Subcutaneous adipose tissue (tissue), 4 donors: ENCODE results near the gene ROR1. TPM values are rescaled to one million over a fixed set of nuclear protein-coding genes. Genes with fewer than 3 reads are reported as not detected.

Source experiments
- total RNA-seq, 4 donors: library from RNA; depleted of rRNA; stranded (reverse); fragments of >200 nt; gene quantifications; one replicate each; pipeline ENCODE4 v1.1.0, GENCODE V29; 2016
- TF ChIP-seq, protein P1 (sequence below): fragments of 450-650 bp; IDR thresholded peaks from one replicate; pipeline ENCODE4 v1.5.1; 2016; ENCODE audit warnings: low read depth, mild to moderate bottlenecking, control low read depth, antibody characterized with exemption, moderate library complexity

The ROR1 gene
- total RNA-seq, 4 donors from 2014 or later: 5.8 to 10.2 (median 8.6) TPM

DNA sequence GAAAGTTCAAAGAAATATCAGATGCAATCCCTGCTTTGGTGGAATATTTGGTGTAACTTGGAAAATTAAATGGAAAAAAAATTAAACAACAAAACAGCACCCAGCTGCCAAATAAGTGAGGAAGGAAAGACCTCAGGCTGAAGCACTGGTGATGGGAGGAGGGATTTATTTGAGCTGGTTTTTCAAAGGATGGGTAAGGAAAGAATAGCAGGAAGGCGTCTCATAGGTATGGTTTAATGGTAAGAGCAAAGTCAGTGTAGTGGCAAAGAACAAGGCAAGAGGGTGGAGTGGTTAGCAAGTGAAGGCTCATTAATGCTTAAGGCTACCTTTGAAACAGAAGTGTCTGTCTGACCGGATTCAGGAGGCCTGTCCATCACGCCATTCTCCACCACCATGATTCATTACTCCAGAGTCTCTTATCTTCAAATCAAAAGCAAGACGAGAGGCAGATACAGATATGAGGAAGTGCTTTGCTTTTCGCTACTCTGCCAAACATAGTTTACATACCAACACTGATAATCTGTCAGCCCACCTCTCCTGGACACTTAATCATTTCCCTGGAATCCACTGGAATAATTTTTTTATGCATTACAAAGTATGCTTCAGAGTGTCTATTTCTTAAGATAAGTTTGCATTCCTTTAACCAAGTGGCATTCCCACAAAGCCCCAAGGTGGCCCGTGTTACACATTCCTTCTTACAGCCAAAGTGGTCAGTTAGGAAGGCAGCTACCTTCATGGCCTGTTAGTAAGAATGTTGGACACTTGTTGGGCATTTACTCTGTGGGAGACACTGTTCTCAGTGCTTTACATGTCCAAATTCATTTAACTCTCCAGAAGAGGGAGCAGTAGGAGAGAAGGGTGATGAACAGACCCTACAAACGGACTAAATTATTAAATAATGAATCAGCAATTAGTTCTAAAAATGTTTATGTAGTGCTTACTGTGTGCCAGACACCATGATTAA lies 146.6 kb downstream of the ROR1 start:
- TF ChIP-seq, protein P1, sequence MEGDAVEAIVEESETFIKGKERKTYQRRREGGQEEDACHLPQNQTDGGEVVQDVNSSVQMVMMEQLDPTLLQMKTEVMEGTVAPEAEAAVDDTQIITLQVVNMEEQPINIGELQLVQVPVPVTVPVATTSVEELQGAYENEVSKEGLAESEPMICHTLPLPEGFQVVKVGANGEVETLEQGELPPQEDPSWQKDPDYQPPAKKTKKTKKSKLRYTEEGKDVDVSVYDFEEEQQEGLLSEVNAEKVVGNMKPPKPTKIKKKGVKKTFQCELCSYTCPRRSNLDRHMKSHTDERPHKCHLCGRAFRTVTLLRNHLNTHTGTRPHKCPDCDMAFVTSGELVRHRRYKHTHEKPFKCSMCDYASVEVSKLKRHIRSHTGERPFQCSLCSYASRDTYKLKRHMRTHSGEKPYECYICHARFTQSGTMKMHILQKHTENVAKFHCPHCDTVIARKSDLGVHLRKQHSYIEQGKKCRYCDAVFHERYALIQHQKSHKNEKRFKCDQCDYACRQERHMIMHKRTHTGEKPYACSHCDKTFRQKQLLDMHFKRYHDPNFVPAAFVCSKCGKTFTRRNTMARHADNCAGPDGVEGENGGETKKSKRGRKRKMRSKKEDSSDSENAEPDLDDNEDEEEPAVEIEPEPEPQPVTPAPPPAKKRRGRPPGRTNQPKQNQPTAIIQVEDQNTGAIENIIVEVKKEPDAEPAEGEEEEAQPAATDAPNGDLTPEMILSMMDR: no peak

DNA sequence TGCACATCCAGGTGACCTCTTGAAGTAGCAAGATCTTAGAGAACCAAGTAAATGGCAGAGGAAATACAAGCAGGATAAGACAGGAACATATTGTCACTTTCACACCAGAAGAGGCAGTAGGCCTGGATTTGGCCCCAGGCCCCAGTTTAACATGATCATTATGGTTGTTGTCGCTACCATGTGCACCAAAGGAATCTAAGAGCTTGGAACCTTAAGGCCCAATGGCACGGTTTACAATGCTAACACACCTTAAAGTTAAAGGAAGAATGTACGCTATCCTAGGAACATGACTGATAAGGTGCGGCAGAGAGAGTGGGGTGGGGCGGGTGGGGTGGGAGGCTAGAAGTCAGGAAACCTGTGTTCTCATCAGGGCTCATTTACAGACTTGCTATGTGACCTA lies 147.5 kb downstream of the ROR1 start:
- TF ChIP-seq, protein P1: no peak

DNA sequence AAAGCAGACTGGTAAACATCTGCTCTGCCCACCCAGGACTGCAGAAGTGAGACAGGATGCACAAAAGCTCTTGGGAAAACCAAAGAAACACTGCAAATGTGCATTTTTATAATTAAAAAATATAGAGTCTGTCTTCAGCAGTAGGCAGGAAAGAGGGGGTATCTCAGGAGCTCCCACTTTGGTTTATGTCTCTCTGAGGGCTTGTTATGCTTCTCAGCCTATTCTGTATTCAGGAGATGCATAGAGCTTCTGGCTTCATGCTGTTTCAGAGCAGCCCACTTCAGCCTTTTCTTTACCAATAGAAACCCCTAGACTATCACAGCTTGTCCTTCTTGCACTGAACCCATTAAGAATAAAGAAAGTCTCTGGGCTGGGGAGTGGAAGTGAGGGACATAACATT lies 148.0 kb downstream of the ROR1 start:
- TF ChIP-seq, protein P1: no peak

DNA sequence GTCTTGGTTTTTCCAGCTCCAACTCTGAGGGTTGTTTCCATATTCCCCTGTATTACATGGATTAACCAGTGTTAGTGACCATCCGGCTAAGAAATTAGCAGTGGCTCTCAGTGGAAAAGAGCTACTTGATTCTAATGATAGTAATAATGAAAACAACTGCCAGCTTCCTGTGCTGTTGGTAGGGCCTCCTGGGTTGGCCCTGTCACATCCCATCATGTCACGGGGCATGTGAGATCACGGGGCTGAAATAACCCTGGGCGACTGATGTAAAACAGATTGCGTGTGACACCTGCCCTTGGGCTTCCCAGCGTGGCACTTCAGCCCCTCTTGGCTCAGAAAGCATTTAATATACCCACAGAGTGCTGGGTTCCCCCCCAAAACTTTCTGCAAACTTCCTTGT lies 149.0 kb downstream of the ROR1 start:
- TF ChIP-seq, protein P1: no peak

DNA sequence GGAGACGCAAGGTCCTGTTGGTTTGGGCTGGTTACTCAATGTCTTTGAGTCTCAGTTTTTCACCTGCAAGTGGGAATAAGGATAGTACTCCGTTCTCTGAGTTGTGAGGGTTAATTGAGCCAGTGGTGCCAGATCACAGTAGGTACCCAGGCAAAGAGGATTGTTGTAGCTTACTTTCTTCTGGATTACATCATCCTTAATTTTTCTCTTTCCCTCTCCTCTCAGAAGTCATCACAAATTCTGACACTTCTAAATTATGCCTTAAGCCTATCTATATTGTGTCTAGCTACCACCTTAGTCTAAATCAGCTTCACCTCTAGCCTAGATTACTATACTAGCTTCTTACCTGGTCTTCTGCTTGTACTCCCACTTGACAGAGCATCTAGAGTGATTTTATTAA lies 149.5 kb downstream of the ROR1 start:
- TF ChIP-seq, protein P1: no peak

DNA sequence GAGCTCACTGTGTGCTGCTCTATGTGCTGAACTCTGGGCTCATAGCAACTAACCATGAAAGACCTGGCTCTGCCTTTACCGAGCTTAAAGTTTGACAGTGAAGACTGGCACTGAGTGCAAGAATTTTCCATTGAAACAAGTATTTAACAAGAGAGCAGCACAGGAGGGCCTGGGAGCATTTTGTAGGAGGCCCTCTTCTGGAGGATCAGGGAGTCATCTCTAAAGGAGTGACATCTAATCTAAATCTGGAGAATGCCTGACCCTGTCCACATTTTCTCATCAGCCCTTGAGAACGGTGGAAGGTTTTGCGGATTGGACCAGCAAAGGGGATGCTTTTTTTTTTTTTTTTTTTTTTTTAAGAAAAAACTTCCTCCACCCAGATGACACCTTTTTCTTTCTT lies 150.8 kb downstream of the ROR1 start:
- TF ChIP-seq, protein P1: no peak

DNA sequence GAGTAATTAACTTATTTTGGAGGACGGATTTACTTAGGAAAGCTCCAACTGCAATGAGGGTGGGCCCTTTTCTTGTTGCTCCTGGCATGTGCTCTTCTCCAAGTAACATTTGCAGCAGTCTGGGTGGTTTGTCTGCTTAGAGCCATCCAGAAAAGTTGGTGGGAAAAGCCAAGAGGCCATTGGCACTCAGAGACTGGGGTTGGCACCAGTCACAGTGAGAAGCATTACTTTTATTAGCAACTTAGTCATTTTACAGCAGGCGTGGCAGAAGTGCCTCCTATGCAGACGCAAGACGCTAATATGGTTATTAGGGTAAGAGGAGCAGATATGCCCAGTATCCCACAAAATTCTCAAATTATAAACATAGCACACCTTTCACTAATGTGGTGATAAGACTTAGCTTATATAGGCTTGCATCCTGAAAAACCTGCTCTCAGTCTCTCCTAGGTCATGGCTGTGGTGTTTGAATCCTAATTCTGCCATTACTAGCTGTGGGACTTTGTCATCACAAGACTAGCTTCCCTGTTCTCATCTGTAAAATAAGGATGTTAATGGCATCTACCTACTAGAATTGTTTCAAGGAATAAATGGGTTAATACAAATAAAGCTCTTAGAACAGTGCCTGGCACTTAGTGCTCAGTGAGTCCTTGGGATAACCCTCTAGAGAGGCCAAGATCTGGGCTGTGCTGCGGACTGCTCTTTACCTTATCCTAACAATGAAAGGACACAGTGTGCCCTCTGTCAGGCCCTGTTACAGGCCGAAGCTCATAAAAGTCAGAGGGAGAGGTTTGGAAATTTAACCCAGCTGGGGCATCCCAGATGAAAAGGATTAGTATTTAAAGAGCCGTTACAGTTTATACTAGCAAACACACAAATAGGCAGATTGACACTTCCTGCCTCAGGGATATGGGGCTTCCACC lies 154.6 kb downstream of the ROR1 start:
- TF ChIP-seq, protein P1: no peak
